ENCODE measurements around the gene SEMA5B. TPM values are rescaled to one million over a fixed set of nuclear protein-coding genes. Genes with fewer than 3 reads are reported as not detected.

Gene SEMA5B
- total and polyA plus RNA-seq, 9 of the 15 experiments (the other 6 are each of a cell fraction or from before 2014, with no cell fraction given): not detected

GRCh38 chr3:123018683-123019082, 8.9 kb downstream of the SEMA5B start:
- BruUV-seq (replicated peaks): no TSS peak
- no peaks in the 10 kb centered on the region for H3K9me1 ChIP-seq (ENCODE audit: control insufficient read depth, insufficient read depth, low read length)
- no peak for TF ChIP-seq NONO (IDR thresholded peaks at IDR 0.05; ENCODE audit: low read depth in 2 of 2, low read length in 1 of 2)
- TF ChIP-seq ETV5 (CRISPR knock-in tag; IDR thresholded peaks at IDR 0.05; ENCODE audit: low read depth): no peak
- TF ChIP-seq ATF6 (CRISPR knock-in tag; IDR thresholded peaks at IDR 0.05): no peak
- TF ChIP-seq MITF (IDR thresholded peaks at IDR 0.05): no peak
- TF ChIP-seq NCOR1 (IDR thresholded peaks at IDR 0.05): no peak
- TF ChIP-seq PML (IDR thresholded peaks at IDR 0.05; ENCODE audit: low read length): no peak
- no peak for TF ChIP-seq ZNF121 (CRISPR knock-in tag; conservative IDR thresholded peaks at IDR 0.05)
- no peak for TF ChIP-seq AFF1 (IDR thresholded peaks at IDR 0.05; ENCODE audit: low read depth in 1 of 2, partially characterized antibody in 2 of 2)
- no peak for TF ChIP-seq FOS (IDR thresholded peaks at IDR 0.05; ENCODE audit: extremely low read depth, insufficient read length)
- no peak for TF ChIP-seq SRSF7 (optimal IDR thresholded peaks at IDR 0.05; ENCODE audit: low read depth, low read length)
- no peak for TF ChIP-seq RB1 (IDR thresholded peaks at IDR 0.05; ENCODE audit: low read depth)
- no peak for TF ChIP-seq HES1 (IDR thresholded peaks at IDR 0.05; ENCODE audit: low read depth)
- TF ChIP-seq ZNF639 (CRISPR knock-in tag; conservative IDR thresholded peaks at IDR 0.05 in 1 of 2, IDR thresholded peaks at IDR 0.05 in 1 of 2): no peak

More at GRCh38 chr3:123018683-123019082, 8.9 kb downstream of the SEMA5B start:
- POLR2A ChIA-PET: no interaction called here
- Histone ChIP-seq H3K4me1 (replicated peaks in 1 of 2; ENCODE audit: control insufficient read depth in 2 of 2, insufficient read depth in 2 of 2, low read length in 2 of 2) (no peaks in the 10 kb centered on the region), H2AFZ (ENCODE audit: low read depth, low read length) (no peak overlapping the region), H4K20me1 (replicated peaks; ENCODE audit: control insufficient read depth, insufficient read depth, low read length) (no peaks in the 10 kb centered on the region), H3K27me3 (ENCODE audit: control insufficient read depth in 2 of 2, insufficient read depth in 2 of 2, low read length in 2 of 2) (peaks cover 15 to 37% of the 10 kb centered on the region in 2 experiments; a peak in 4 of 5 replicates), H3K27ac (ENCODE audit: extremely low read depth, low read depth, low read length) (no peak overlapping the region), H3K36me3 (ENCODE audit: control insufficient read depth, insufficient read depth, low read length) (no peaks in the 10 kb centered on the region), H3K79me2 (ENCODE audit: control insufficient read depth, insufficient read depth, low read length) (no peaks in the 10 kb centered on the region), H3K9ac (ENCODE audit: insufficient read depth in 1 of 2, low read depth in 2 of 2, low read length in 2 of 2) (no peak overlapping the region), H3K4me3 (no peak overlapping the region), H3K9me3 (replicated peaks; ENCODE audit: control insufficient read depth, insufficient read depth, low read depth, low read length) (no peaks in the 10 kb centered on the region), H3K4me2 (ENCODE audit: insufficient read depth, low read length) (no peak overlapping the region)
- DNase-seq (ENCODE audit: extremely low read depth in 1 of 4, low spot score in 3 of 4) (no peak), FAIRE-seq (no peak), ATAC-seq (no peak)
- CTCF ChIA-PET (ENCODE audit: low intra/inter-chr PET ratio): no interaction called here
- WGBS (ENCODE audit: insufficient coverage, low coverage, missing lambda C conversion rate): 0% methylated on average over 1 of the region's 1 CpG
- intact Hi-C loops (cut with micrococcal nuclease): no loop called here
- in situ Hi-C loops (cut with MboI): no loop called here

Measured in K562 (cell line).